K562 (cell line): Measurements from ENCODE around the gene CELF4. TPM values are rescaled to one million over a fixed set of nuclear protein-coding genes. Genes with fewer than 3 reads are reported as not detected.
A peak's percentile ranks its signal among the peaks of the same experiment; 100 is the strongest.

Source experiments
- CC2D1A ChIP-seq: fragments of 450-650 bp; IDR thresholded peaks from 2 replicates; pipeline ENCODE4 v1.6.1; 2017; ENCODE audit warnings: mild to moderate bottlenecking
- MIER1 ChIP-seq: fragments of 450-650 bp; IDR thresholded peaks from 2 replicates; pipeline ENCODE4 v1.6.1; 2016; ENCODE audit warnings: antibody characterized with exemption, mild to moderate bottlenecking, low read depth
- POLR2AphosphoS2 ChIP-seq: IDR thresholded peaks from 2 replicates; pipeline ENCODE4 v1.6.1; 2012; ENCODE audit warnings: low read length, improper control_type of control experiment
- ZFP30 ChIP-seq: fragments of 250-450 bp; sonication (Bioruptor Pico); IDR thresholded peaks from 2 replicates; pipeline ENCODE4 v1.8.0; 2022; ENCODE audit warnings: moderate library complexity, mild to moderate bottlenecking, inconsistent platforms, borderline replicate concordance
- ZNF197 ChIP-seq: fragments of 200-800 bp; sonication (Bioruptor generic); IDR thresholded peaks from 2 replicates; pipeline ENCODE4 v1.6.1; 2016; ENCODE audit warnings: low read depth, missing genetic modification characterization, missing compliant biosample characterization
- polyA plus RNA-seq, 8 experiments: library from polyadenylated mRNA; depleted of rRNA in 4 of 8; stranded (reverse) in 5 of 8; unstranded in 3 of 8; fragments of >200 nt; fragmentation: Nextera tagmentation in 2 of 8; fragmentation: Illumina TruSeq in 1 of 8; extraction: Ambion mirVana in 2 of 8; extraction: Trizol in 1 of 8; gene quantifications; 2 replicates each; pipeline versions ENCODE4 v1.2.1 to v1.2.3, GENCODE V29; 2011 to 2014; ENCODE audit warnings: inconsistent platforms in 1 of 8, missing spikeins in 1 of 8
- total RNA-seq, 7 experiments: library from RNA; depleted of rRNA in 6 of 7; stranded (reverse); fragments of >200 nt in 6 of 7; fragmentation: Illumina TruSeq in 2 of 7; extraction: Trizol in 2 of 7; gene quantifications; 2 replicates each; pipeline versions ENCODE4 v1.2.1 to v1.2.3, GENCODE V29; 2011 to 2021; ENCODE audit warnings: low replicate concordance in 1 of 7
- TF ChIP-seq, protein P1 (sequence below): IDR thresholded peaks from 2 replicates; pipeline ENCODE4 v1.6.1; 2011; ENCODE audit warnings: borderline replicate concordance, low read depth, mild to moderate bottlenecking, moderate library complexity, low read length; ENCODE audit not compliant: insufficient read depth, poor library complexity, severe bottlenecking
- TF ChIP-seq, protein P2 (sequence below), 3 experiments: IDR thresholded peaks in 2 of 3; conservative IDR thresholded peaks in 1 of 3; 2 replicates each; pipeline ENCODE4 v1.5.1; 2011 to 2012; ENCODE audit warnings: low read length in 3 of 3, mild to moderate bottlenecking in 3 of 3, control low read depth in 2 of 3, improper control_type of control experiment in 1 of 3, inconsistent platforms in 1 of 3, low read depth in 1 of 3, mixed read lengths in 1 of 3, moderate library complexity in 1 of 3; ENCODE audit not compliant: insufficient read depth in 2 of 3
- TF ChIP-seq, protein P3 (sequence below): sonication (generic); formaldehyde crosslinking; IDR thresholded peaks from 2 replicates; pipeline ENCODE4 v1.8.1; 2023; ENCODE audit warnings: mild to moderate bottlenecking, missing genetic modification reagents
- TF ChIP-seq, protein P4 (sequence below): fragments of 450-650 bp; IDR thresholded peaks from 2 replicates; pipeline ENCODE4 v1.6.1; 2016; ENCODE audit warnings: low read depth, mild to moderate bottlenecking, moderate library complexity

Gene CELF4
- total and polyA plus RNA-seq, 9 of the 15 experiments (the other 6 are each of a cell fraction or from before 2014, with no cell fraction given), result 0.04 to 0.24 (median 0.07) TPM; not detected in 3

DNA sequence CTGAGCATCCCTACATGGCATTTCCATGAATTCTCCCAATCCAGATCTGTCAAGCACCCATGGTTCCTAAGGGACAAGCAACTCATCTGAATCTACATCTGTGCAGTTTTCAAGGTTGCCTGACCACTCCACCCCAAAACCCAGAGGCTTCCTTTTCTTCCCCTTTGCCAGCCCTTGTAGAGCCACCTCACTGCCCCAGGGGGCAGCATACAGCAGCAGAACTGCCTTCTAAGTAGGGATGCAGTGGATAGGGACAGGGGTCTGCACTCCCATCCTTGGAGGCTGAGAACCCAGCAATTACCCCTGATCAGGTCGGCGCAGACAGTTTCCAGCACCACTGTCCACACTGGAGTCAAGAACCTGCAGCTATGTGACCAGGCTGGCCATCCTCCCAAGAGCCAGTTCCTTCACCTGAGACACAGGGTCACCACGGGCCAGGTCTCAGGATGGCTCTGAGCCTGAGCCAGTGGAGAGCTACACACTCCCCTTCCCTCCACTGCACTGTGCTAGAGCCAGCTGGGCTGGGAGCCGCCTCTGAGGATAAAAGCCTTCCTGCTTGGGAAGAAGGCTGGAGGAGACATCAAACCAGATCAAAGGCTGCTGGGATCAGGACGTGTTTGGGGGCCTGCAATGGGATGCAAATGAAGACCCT is 283.1 kb downstream of the CELF4 start (continued):
- TF ChIP-seq, protein P1, sequence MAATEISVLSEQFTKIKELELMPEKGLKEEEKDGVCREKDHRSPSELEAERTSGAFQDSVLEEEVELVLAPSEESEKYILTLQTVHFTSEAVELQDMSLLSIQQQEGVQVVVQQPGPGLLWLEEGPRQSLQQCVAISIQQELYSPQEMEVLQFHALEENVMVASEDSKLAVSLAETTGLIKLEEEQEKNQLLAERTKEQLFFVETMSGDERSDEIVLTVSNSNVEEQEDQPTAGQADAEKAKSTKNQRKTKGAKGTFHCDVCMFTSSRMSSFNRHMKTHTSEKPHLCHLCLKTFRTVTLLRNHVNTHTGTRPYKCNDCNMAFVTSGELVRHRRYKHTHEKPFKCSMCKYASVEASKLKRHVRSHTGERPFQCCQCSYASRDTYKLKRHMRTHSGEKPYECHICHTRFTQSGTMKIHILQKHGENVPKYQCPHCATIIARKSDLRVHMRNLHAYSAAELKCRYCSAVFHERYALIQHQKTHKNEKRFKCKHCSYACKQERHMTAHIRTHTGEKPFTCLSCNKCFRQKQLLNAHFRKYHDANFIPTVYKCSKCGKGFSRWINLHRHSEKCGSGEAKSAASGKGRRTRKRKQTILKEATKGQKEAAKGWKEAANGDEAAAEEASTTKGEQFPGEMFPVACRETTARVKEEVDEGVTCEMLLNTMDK, result peak; percentile 15
- TF ChIP-seq POLR2AphosphoS2 (no peak), ZFP30 (no peak), ZNF197 (CRISPR knock-in tag) (no peak), MIER1 (no peak), CC2D1A (no peak)
- TF ChIP-seq, protein P2, sequence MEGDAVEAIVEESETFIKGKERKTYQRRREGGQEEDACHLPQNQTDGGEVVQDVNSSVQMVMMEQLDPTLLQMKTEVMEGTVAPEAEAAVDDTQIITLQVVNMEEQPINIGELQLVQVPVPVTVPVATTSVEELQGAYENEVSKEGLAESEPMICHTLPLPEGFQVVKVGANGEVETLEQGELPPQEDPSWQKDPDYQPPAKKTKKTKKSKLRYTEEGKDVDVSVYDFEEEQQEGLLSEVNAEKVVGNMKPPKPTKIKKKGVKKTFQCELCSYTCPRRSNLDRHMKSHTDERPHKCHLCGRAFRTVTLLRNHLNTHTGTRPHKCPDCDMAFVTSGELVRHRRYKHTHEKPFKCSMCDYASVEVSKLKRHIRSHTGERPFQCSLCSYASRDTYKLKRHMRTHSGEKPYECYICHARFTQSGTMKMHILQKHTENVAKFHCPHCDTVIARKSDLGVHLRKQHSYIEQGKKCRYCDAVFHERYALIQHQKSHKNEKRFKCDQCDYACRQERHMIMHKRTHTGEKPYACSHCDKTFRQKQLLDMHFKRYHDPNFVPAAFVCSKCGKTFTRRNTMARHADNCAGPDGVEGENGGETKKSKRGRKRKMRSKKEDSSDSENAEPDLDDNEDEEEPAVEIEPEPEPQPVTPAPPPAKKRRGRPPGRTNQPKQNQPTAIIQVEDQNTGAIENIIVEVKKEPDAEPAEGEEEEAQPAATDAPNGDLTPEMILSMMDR (IDR thresholded peaks at IDR 0.05 in 2 of 3, conservative IDR thresholded peaks at IDR 0.05 in 1 of 3; ENCODE audit: insufficient read depth in 2 of 3, low read depth in 1 of 3, low read length in 3 of 3), result peak; percentile 49 to 68 (median 64)
- TF ChIP-seq, protein P3, sequence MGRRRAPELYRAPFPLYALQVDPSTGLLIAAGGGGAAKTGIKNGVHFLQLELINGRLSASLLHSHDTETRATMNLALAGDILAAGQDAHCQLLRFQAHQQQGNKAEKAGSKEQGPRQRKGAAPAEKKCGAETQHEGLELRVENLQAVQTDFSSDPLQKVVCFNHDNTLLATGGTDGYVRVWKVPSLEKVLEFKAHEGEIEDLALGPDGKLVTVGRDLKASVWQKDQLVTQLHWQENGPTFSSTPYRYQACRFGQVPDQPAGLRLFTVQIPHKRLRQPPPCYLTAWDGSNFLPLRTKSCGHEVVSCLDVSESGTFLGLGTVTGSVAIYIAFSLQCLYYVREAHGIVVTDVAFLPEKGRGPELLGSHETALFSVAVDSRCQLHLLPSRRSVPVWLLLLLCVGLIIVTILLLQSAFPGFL (CRISPR knock-in tag), result no peak
- TF ChIP-seq, protein P4, sequence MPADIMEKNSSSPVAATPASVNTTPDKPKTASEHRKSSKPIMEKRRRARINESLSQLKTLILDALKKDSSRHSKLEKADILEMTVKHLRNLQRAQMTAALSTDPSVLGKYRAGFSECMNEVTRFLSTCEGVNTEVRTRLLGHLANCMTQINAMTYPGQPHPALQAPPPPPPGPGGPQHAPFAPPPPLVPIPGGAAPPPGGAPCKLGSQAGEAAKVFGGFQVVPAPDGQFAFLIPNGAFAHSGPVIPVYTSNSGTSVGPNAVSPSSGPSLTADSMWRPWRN, result no peak
